ENCODE measurements around the gene RESP18.
A peak's percentile ranks its signal among the peaks of the same experiment; 100 is the strongest.
"Not testable (repeated sequence)": the region's sequence is repeated elsewhere in the genome, so short reads cannot be mapped to it uniquely, and the experiment has no call there.

Gene RESP18

GRCh38 chr2:219325136-219325535, 7.4 kb downstream of the RESP18 start:
- no peak for FAIRE-seq

GRCh38 chr2:219323434-219323833, 9.1 kb downstream of the RESP18 start:
- FAIRE-seq = no peak

- no peak for FAIRE-seq
Observed at GRCh38 chr2:219314804-219315468, 17.6 kb downstream of the RESP18 start.

DNA sequence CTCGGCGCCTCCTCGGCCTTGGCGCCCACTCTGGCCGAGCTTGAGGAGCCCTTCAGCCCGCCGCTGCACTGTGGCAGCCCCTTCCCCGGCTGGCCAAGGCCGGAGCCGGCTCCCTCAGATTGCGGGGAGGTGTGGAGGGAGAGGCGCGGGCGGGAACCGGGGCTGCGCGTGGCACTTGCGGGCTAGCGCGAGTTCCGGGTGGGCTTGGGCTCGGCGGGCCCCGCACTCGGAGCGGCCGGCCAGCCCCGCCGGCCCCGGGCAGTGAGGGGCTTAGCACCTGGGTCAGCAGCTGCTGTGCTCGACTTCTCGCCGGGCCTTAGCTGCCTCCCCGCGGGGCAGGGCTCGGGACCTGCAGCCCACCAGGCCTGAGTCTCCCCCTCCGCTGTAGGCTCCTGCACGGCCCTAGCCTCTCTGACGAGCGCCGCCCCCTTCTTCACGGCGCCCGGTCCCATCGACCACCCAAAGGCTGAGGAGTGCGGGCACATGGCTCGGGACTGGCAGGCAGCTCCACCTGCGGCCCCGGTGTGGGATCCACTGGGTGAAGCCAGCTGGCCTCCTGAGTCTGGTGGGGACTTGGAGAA, 19.8 kb downstream of the RESP18 start:
- not testable (repeated sequence) for FAIRE-seq

DNA sequence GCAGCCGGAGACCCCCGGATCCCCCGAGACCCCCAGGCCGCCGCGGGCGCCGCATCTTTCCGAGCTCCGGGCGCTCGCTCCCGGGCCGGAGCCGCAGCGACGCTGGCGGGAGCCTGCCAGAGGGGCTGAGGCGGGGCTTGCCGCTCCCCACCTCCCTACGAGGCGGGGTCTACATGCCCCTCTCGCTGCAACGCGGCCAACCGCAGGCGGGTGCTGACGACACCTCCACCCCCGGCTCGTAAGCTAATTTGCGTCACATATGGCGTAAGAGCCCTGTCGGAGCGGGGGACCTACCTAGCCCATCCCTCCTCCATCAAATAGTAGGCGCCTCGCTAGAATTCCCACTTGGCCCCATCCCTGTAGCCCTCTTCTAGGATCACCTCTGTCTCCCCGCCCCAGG, 23.3 kb downstream of the RESP18 start, which contains the start of gene PTPRN:
Gene PTPRN, minus strand, starts transcription at position 124 of the 400 bp plus-strand sequence. Its CDS starts 69 bp downstream, at position 55.
- no peak for FAIRE-seq

DNA sequence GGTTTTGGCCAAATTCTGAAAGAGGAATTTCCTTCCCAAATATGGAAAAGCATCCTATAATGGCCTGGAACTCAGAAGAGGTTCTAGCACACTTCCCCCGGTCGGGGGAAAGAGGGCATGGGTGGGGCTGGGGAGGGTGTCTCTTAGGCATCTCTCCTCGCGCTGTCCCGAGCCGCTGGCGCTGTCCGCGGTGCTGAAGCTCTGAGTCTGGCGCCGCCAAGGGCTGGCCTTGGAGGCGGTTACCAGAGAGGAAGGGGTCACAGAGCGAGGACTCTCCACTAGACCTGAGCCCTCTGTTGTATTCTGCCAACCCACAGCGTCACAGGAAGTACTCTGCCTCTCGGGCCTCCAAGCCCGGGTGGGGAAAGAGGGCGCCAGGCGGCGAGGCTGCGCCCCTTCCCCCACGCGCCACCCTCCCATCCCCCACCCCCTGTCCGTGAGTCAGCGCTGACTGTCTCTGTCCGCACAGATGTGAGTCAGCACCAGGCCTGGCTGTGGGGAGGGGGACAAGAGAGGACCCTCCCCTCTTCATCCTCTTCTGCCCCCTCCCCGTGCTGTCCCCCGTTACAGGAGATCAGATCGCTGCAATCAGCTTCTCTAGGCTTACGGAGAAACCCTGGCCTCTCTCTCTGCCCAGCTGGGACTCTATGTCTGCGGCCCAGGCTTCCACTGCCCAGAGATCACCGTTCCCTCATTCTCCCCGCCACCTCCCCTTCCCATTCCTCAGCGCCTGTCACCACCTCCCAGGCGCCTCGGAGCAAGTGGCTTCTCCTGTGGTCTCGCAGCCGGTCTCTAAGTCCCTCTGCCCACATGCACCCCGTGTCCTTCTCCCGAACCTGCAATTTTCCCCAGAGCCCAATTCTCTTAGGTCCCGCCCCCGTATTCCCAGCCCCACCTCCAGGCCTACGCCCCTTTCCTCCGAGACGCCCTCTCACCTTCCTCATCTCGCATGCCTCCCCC, 24.1 kb downstream of the RESP18 start:
- no peak for FAIRE-seq

DNA sequence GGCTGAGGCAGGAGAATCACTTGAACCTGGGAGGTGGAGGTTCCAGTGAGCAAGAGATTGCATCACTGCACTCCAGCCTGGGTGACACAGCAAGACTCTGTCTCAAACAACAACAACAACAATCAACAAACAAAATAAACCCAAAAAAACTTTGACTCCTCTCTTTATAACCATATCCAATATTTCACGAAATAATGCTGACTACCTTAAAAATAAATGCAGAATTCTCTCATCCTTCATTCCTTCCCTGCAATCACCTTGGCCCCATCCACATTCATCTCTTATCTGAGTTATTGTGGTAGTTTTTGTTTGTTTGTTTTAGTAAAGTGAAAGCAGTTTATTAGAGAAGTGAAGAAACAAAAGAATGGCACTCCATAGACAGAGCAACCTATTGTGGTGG, 26.5 kb downstream of the RESP18 start:
- FAIRE-seq = no peak

GRCh38 chr2:219304223-219304622, 28.3 kb downstream of the RESP18 start:
- no peak for FAIRE-seq

- no peak for FAIRE-seq
Observed at GRCh38 chr2:219302412-219302968, 30.1 kb downstream of the RESP18 start.

DNA sequence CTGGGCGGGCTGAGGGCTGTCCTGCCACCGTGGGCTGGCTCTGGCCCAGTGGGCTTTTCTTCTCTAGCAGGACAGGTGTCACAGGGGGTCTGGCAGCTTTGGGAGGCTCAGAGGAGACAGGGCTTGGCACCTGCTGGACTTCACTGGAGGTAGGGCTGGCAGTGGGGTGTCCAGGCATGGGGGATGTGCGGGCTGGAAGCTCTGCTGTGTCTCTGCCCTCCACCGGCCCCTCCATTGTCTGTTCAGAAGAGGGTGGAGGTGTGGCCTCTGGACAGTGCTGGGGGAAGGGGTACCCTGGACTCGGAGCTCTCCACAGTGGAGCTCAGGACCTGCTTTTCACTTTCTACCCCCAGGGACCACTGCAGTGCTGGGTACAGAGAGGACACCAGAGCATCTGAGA, 32.5 kb downstream of the RESP18 start:
- no peak for FAIRE-seq

DNA sequence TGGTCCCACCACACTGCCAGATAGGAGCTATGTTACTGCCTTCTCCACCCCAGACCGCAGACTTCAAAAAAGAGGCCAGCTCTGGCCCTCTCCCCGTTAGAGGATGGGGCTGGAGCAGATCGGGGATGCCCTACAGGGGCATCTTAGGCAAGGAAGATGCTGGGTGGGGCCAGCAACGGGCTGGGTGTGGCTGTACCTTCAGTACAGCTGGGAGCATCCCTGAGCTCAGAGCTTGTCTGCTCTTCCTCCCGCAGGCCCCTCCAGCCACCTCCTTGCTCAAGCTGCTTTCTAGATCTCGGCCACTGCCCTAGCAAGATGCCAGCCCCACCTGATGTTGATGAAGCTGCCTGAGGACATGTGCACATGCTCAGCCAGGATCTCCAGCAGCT, 33.2 kb downstream of the RESP18 start:
- FAIRE-seq = no peak

- peak; percentile 31 for FAIRE-seq
Observed at GRCh38 chr2:219298759-219299371, 33.7 kb downstream of the RESP18 start.

DNA sequence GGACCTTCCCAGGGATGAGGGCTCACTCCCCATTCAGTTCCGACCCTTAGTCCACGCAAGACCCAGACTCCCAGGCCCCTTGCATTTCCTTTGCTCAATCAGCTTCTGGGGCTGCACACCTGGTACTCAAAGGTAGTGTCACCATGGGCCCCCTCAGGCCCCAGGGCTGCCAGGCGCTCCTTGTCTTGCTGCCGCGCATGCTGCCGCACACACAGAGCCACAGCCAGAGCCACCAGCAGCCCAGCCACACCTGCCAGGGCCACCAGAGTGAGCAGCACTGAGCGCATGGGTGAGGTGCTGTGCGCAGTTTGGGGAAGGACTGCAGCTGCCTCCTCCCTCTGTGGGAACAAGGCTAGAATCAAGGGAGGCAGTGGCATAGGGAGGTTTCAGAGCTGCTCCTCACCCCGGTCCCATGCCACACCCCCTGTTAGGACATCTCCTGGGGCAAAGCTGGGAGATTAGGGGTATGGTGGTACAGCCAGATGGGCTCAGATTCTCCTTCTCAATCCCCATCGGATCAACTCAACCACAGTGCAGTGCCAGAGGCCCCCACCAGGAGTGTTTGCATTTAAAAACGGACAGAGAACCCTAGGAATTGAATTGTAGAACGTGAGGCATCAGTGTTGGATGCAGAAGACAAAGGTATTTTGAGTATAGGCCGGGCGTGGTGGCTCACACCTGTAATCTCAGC, 34.6 kb downstream of the RESP18 start:
- FAIRE-seq = no peak

GRCh38 chr2:219296631-219297391, 35.7 kb downstream of the RESP18 start:
- FAIRE-seq = no peak

GRCh38 chr2:219296142-219296541, 36.4 kb downstream of the RESP18 start:
- no peak for FAIRE-seq

GRCh38 chr2:219294356-219295351, 37.9 kb downstream of the RESP18 start:
- no peak for FAIRE-seq

GRCh38 chr2:219293736-219294231, 38.8 kb downstream of the RESP18 start:
- FAIRE-seq = no peak

DNA sequence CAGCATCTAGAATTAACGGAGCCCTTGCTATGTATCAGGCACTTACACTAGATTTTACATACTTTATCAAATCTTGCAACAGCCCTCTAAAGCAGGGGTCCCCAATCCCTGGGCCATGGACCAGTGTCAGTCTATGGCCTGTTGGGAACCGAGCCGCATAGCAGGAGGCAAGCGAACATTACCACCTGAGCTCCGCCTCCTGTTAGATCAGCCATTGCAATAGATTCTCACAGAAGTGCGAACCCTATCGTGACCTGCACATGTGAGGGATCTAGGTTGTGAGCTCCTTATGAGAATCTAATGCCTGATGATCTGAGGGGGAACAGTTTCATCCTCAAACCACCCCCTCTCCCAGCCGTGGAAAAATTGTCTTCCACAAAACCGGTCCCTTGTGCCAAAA, 39.9 kb downstream of the RESP18 start:
- FAIRE-seq = no peak

DNA sequence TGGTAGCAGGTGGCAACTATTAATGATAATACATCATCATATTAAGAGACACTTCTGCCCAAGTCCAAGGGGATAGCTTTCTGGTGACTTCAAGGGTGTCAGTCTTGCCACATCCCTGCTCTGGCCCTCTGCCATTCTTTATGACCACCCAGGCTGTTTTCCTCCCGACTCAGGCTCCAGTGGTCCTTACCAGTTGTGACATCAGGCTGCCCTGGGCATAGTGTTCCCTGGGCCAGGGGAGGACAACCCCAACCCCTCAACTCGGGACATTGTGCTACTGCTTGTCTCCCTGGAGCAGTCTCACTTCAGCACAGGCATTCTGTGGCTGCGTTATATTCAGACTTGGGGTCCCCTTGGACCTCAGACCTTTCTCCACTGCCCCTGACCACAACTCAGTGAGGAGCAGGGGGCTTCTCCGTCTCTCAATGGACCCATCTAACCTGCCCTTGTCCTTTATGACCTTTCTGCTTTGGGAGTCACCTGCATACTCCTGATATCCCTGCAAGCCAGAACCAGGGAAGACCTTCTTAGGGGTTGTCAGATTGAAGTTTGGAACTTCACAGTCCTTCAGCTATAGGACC, 40.5 kb downstream of the RESP18 start:
- FAIRE-seq = no peak

GRCh38 chr2:219291394-219291793, 41.1 kb downstream of the RESP18 start:
- FAIRE-seq = no peak
